BE2C (cell line): Measurements from ENCODE around the gene YJU2.
"Not testable (repeated sequence)": the region's sequence is repeated elsewhere in the genome, so short reads cannot be mapped to it uniquely, and the experiment has no call there.

Experiments used
- DNase-seq: peaks from one replicate; pipeline ENCODE4 v3.0.0-alpha.2; 2020
- H3K27me3 ChIP-seq: fragments of 250-450 bp; sonication (Bioruptor Pico); 2 replicates; pipeline ENCODE4 v1.5.1; 2020; ENCODE audit warnings: mild to moderate bottlenecking
- H3K36me3 ChIP-seq: fragments of 250-450 bp; sonication (Bioruptor Pico); 2 replicates; pipeline ENCODE4 v1.5.1; 2020; ENCODE audit warnings: mild to moderate bottlenecking
- H3K4me1 ChIP-seq: fragments of 250-450 bp; sonication (Bioruptor Pico); 2 replicates; pipeline ENCODE4 v1.5.1; 2020
- H3K4me3 ChIP-seq: 2 replicates; pipeline ENCODE4 v1.5.1; 2011; ENCODE audit warnings: low read depth, low read length
- H3K9me3 ChIP-seq: fragments of 250-450 bp; sonication (Bioruptor Pico); 2 replicates; pipeline ENCODE4 v1.5.1; 2020
- TF ChIP-seq, protein P1 (sequence below): IDR thresholded peaks from 2 replicates; pipeline ENCODE4 v1.5.1; 2012; ENCODE audit warnings: mild to moderate bottlenecking, low read depth, low read length

The YJU2 gene

GRCh38 chr19:4232614-4233281 is 14.1 kb upstream of the YJU2 start:
- Histone ChIP-seq H3K27me3 (no peaks in the 10 kb centered on the region), H3K4me1 (no peaks in the 10 kb centered on the region), H3K36me3 (no peaks in the 10 kb centered on the region), H3K4me3 (no peak overlapping the region), H3K9me3 (no peaks in the 10 kb centered on the region)
- DNase-seq: no peak
- TF ChIP-seq, protein P1, sequence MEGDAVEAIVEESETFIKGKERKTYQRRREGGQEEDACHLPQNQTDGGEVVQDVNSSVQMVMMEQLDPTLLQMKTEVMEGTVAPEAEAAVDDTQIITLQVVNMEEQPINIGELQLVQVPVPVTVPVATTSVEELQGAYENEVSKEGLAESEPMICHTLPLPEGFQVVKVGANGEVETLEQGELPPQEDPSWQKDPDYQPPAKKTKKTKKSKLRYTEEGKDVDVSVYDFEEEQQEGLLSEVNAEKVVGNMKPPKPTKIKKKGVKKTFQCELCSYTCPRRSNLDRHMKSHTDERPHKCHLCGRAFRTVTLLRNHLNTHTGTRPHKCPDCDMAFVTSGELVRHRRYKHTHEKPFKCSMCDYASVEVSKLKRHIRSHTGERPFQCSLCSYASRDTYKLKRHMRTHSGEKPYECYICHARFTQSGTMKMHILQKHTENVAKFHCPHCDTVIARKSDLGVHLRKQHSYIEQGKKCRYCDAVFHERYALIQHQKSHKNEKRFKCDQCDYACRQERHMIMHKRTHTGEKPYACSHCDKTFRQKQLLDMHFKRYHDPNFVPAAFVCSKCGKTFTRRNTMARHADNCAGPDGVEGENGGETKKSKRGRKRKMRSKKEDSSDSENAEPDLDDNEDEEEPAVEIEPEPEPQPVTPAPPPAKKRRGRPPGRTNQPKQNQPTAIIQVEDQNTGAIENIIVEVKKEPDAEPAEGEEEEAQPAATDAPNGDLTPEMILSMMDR: no peak

GRCh38 chr19:4233282-4233853 is 13.5 kb upstream of the YJU2 start:
- H3K9me3 ChIP-seq: no peaks in the 10 kb centered on the region
- DNase-seq: peak; percentile 71
- H3K4me3 ChIP-seq: no peak overlapping the region
- H3K27me3 ChIP-seq: no peaks in the 10 kb centered on the region
- no peaks in the 10 kb centered on the region for H3K36me3 ChIP-seq
- no peaks in the 10 kb centered on the region for H3K4me1 ChIP-seq
- TF ChIP-seq, protein P1: peak; percentile 80

GRCh38 chr19:4234142-4234861 is 12.6 kb upstream of the YJU2 start:
- TF ChIP-seq, protein P1: no peak

GRCh38 chr19:4234862-4235201 is 12.0 kb upstream of the YJU2 start:
- Histone ChIP-seq H3K4me3 (no peak overlapping the region), H3K27me3 (no peaks in the 10 kb centered on the region), H3K9me3 (no peaks in the 10 kb centered on the region), H3K4me1 (no peaks in the 10 kb centered on the region), H3K36me3 (no peaks in the 10 kb centered on the region)
- DNase-seq: no peak
- TF ChIP-seq, protein P1: no peak

More at GRCh38 chr19:4234142-4234861, 12.6 kb upstream of the YJU2 start:
- no peak for DNase-seq
- H3K27me3 ChIP-seq: no peaks in the 10 kb centered on the region
- no peaks in the 10 kb centered on the region for H3K4me1 ChIP-seq
- no peaks in the 10 kb centered on the region for H3K9me3 ChIP-seq
- no peaks in the 10 kb centered on the region for H3K36me3 ChIP-seq
- H3K4me3 ChIP-seq: no peak overlapping the region

DNA sequence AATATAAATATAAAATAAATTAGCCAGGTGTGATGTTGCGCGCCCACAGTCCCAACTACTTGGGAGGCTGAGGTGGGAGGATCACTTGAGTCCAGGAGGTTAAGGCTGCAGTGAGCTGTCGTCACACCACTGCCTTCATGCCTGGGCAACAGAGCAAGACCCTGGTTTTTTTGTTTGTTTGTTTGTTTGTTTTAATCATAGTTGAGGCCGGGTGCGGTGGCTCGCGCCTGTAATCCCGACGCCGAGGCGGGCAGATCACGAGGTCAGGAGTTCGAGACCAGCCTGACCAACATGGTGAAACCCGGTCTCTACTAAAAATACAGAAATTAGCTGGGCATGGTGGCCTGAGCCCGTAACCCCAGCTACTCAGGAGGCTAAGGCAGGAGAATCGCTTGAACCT is 9.4 kb upstream of the YJU2 start:
- DNase-seq, H3K4me3 ChIP-seq, H3K4me1 ChIP-seq, H3K9me3 ChIP-seq, H3K36me3 ChIP-seq, H3K27me3 ChIP-seq: not testable (repeated sequence)

GRCh38 chr19:4238831-4239230 is 8.0 kb upstream of the YJU2 start:
- no peak for DNase-seq

More at GRCh38 chr19:4238831-4239230, 8.0 kb upstream of the YJU2 start:
- TF ChIP-seq, protein P1: no peak
- H3K36me3 ChIP-seq: no peaks in the 10 kb centered on the region
- peaks cover 7% of the 10 kb centered on the region for H3K9me3 ChIP-seq
- H3K4me1 ChIP-seq: no peaks in the 10 kb centered on the region
- no peak overlapping the region for H3K4me3 ChIP-seq
- H3K27me3 ChIP-seq: no peaks in the 10 kb centered on the region
